Activated CD4-positive, alpha-beta T cell treated with anti-CD3 and anti-CD28 coated beads for 36 hours (primary cell): ENCODE data around the gene ZNF711. TPM values are rescaled to one million over a fixed set of nuclear protein-coding genes. Genes with fewer than 3 reads are reported as not detected.
"Not testable (repeated sequence)": the region's sequence is repeated elsewhere in the genome, so short reads cannot be mapped to it uniquely, and the experiment has no call there.

Experiments used
- ATAC-seq: fragments of 200-7000 bp; cut with Tn5 transposase; one replicate; pipeline ENCODE4 v1.10.0; 2021; ENCODE audit warnings: mild to moderate bottlenecking, moderate library complexity
- CTCF ChIA-PET: fragments of 350-600 bp; sonication (Branson Sonifier 250); formaldehyde crosslinking; loops from one replicate; lab custom pipeline; 2021; ENCODE audit warnings: antibody characterized with exemption; lab: Charles Lee
- POLR2A ChIA-PET: fragments of 350-600 bp; sonication (Branson Sonifier 250); formaldehyde crosslinking; loops from one replicate; lab custom pipeline; 2021; ENCODE audit warnings: antibody characterized with exemption, inconsistent platforms; lab: Charles Lee
- DNase-seq: peaks from one replicate; pipeline ENCODE4 v3.0.0-alpha.2; 2020
- H3K27ac Mint-ChIP-seq: one replicate; pipeline ENCODE4 v1.8.0; 2021; ENCODE audit warnings: mixed read lengths
- H3K27me3 Mint-ChIP-seq: one replicate; pipeline ENCODE4 v1.8.0; 2021; ENCODE audit warnings: mixed read lengths
- H3K36me3 Mint-ChIP-seq: one replicate; pipeline ENCODE4 v1.8.0; 2021; ENCODE audit warnings: low read depth, mixed read lengths
- H3K4me1 Mint-ChIP-seq: one replicate; pipeline ENCODE4 v1.8.0; 2021; ENCODE audit warnings: mixed read lengths
- H3K4me3 Mint-ChIP-seq: one replicate; pipeline ENCODE4 v1.8.0; 2021; ENCODE audit warnings: mild to moderate bottlenecking, moderate library complexity, mixed read lengths
- H3K9me3 Mint-ChIP-seq: one replicate; pipeline ENCODE4 v1.8.0; 2021; ENCODE audit warnings: low read depth, mixed read lengths
- intact Hi-C, 2 experiments: fragments of 100-400 bp; cut with DNase I in 1 of 2; cut with micrococcal nuclease in 1 of 2; formaldehyde crosslinking; loops; one replicate each; pipeline versions ENCODE4 v1.14.2 to v1.15.1; 2022 to 2024; cut with DNase I, micrococcal nuclease
- total RNA-seq, 2 experiments: library from RNA; stranded (reverse); gene quantifications; one replicate each; pipeline ENCODE4 v1.2.3, GENCODE V29; 2021

ZNF711 gene
- total RNA-seq, 2 experiments from 2014 or later: 0.90 to 1.0 TPM

DNA sequence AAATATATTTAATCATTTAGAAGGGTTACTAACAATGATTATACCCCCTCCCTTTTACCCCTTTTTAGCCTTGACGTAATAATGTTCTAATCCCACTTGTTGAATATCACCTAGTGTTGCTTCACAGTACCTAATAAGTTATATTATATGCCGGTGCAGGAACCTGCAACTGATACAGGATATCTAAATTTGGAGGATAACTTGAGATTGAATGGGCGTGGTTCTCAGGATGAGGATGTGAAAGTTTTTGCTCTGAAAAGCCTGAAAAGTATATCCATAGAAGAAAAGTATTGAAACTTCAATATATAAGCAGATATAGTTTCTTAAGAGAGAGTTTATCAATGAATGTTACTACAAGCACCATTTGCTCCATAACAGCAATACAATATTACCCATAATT is 59.8 kb downstream of the ZNF711 start:
- CTCF ChIA-PET: no interaction called here
- Mint-ChIP-seq H3K4me3 (no peak overlapping the region), H3K4me1 (no peaks in the 10 kb centered on the region), H3K27ac (no peak overlapping the region), H3K9me3 (no peaks in the 10 kb centered on the region), H3K36me3 (no peaks in the 10 kb centered on the region), H3K27me3 (no peaks in the 10 kb centered on the region)
- POLR2A ChIA-PET: interaction anchor here (0.6 kb wide), 1 partner anchor 33 kb away, joined by 3 read pairs; no protein-coding TSS in a partner anchor
- no peak for DNase-seq
- intact Hi-C loops: no loop called here
- no peak for ATAC-seq

DNA sequence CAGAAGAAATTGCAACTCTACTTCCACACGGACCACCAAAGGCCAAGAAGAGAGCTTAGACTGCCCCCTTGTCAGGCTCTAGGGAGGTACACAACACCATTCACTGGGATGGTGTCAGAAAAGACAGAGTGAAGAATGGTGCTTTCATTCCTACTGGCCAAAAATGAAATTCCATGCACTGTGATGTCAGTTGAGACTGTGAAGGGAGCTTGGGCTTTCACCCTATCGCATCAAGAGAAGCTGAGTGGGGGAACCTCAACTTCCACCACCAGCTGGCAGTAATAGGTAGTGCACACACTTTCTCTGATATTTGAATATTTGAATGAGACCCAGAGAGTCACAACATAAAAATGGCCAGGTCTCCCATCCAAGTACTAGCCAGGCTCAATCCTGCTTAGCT is 65.9 kb downstream of the ZNF711 start:
- CTCF ChIA-PET: no interaction called here

DNA sequence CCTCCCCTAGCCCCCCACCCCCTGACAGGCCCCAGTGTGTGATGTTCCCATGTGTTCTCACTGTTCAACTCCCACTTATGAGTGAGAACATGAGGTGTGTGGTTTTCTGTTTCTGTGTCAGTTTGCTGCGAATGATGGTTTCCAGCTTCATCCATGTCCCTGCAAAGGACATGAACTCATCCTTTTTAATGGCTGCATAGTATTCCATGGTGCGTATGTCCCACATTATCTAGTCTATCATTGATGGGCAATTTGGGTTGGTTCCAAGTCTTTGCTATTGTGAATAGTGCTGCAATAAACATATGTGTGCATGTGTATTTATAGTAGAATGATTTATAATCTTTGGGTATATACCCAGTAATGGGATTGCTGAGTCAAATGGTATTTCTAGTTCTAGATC is 67.6 kb downstream of the ZNF711 start:
- H3K36me3 Mint-ChIP-seq, intact Hi-C loops, CTCF ChIA-PET, H3K9me3 Mint-ChIP-seq, H3K27me3 Mint-ChIP-seq, H3K4me3 Mint-ChIP-seq, ATAC-seq, H3K4me1 Mint-ChIP-seq, POLR2A ChIA-PET, H3K27ac Mint-ChIP-seq, DNase-seq: not testable (repeated sequence)

More for the DNA sequence above, 65.9 kb downstream of the ZNF711 start:
- H3K36me3 Mint-ChIP-seq: no peaks in the 10 kb centered on the region
- DNase-seq (no peak), ATAC-seq (no peak)
- no peaks in the 10 kb centered on the region for H3K27me3 Mint-ChIP-seq
- H3K27ac Mint-ChIP-seq: no peak overlapping the region
- intact Hi-C loops: no loop called here
- H3K4me3 Mint-ChIP-seq: no peak overlapping the region
- POLR2A ChIA-PET: no interaction called here
- no peaks in the 10 kb centered on the region for H3K9me3 Mint-ChIP-seq
- no peaks in the 10 kb centered on the region for H3K4me1 Mint-ChIP-seq

Other genes starting within 250 kb of the ZNF711 start
- 10 to 100 TPM; 18.3 to 22.3 TPM for gene APOOL, start 240.1 kb upstream of the ZNF711 start, total RNA-seq
- not detected for gene SATL1, start 212 bp upstream of the ZNF711 start, total RNA-seq
- gene POF1B, start 135.7 kb downstream of the ZNF711 start, total RNA-seq: under 1 TPM in 1 of 2 experiments, not detected in 1; 0.05 TPM